ENCODE results near the gene TTYH2. TPM values are rescaled to one million over a fixed set of nuclear protein-coding genes. Genes with fewer than 3 reads are reported as not detected.

TTYH2 gene
- total and polyA plus RNA-seq, 10 of the 15 experiments (the other 5 are each of a cell fraction or from before 2014, with no cell fraction given), result 0.26 to 25.2 (median 6.6) TPM

- TF ChIP-seq, protein P1, sequence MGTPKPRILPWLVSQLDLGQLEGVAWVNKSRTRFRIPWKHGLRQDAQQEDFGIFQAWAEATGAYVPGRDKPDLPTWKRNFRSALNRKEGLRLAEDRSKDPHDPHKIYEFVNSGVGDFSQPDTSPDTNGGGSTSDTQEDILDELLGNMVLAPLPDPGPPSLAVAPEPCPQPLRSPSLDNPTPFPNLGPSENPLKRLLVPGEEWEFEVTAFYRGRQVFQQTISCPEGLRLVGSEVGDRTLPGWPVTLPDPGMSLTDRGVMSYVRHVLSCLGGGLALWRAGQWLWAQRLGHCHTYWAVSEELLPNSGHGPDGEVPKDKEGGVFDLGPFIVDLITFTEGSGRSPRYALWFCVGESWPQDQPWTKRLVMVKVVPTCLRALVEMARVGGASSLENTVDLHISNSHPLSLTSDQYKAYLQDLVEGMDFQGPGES (IDR thresholded peaks at IDR 0.05), result 0 out of 2 replicates have a peak, but pooled peaks have one; percentile 14
- TF ChIP-seq PAX8 (IDR thresholded peaks at IDR 0.05), result no peak
- TF ChIP-seq, protein P2, sequence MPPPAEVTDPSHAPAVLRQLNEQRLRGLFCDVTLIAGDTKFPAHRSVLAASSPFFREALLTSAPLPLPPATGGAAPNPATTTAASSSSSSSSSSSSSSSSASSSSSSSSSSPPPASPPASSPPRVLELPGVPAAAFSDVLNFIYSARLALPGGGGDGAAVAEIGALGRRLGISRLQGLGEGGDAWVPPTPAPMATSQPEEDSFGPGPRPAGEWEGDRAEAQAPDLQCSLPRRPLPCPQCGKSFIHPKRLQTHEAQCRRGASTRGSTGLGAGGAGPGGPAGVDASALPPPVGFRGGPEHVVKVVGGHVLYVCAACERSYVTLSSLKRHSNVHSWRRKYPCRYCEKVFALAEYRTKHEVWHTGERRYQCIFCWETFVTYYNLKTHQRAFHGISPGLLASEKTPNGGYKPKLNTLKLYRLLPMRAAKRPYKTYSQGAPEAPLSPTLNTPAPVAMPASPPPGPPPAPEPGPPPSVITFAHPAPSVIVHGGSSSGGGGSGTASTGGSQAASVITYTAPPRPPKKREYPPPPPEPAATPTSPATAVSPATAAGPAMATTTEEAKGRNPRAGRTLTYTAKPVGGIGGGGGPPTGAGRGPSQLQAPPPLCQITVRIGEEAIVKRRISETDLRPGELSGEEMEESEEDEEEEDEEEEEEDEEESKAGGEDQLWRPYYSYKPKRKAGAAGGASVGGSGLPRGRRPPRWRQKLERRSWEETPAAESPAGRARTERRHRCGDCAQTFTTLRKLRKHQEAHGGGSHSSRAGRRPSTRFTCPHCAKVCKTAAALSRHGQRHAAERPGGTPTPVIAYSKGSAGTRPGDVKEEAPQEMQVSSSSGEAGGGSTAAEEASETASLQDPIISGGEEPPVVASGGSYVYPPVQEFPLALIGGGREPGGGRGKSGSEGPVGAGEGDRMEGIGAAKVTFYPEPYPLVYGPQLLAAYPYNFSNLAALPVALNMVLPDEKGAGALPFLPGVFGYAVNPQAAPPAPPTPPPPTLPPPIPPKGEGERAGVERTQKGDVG (CRISPR knock-in tag; IDR thresholded peaks at IDR 0.05), result 0 out of 2 replicates have a peak, but pooled peaks have one; percentile 43
- no peak; the same call in 1 of the 2 replicates for TF ChIP-seq FOXK2 (IDR thresholded peaks at IDR 0.05)
- peak; percentile 91 for TF ChIP-seq MLLT1 (IDR thresholded peaks at IDR 0.05)
- peak; percentile 48; the same call in 1 of the 2 replicates for TF ChIP-seq MYB (IDR thresholded peaks at IDR 0.05; ENCODE audit: borderline replicate concordance, low read depth, low read length)
- peak; percentile 87 for TF ChIP-seq LARP7 (IDR thresholded peaks at IDR 0.05)
- peak; percentile 63; the same call in 1 of the 2 replicates for TF ChIP-seq CHD2 (IDR thresholded peaks at IDR 0.05; ENCODE audit: borderline replicate concordance, low read depth, low read length)
- peak; percentile 68 for TF ChIP-seq E4F1 (IDR thresholded peaks at IDR 0.05; ENCODE audit: borderline replicate concordance, partially characterized antibody)
- TF ChIP-seq JUND (IDR thresholded peaks at IDR 0.05; ENCODE audit: low read depth, low read length), result no peak
- TF ChIP-seq, protein P3, sequence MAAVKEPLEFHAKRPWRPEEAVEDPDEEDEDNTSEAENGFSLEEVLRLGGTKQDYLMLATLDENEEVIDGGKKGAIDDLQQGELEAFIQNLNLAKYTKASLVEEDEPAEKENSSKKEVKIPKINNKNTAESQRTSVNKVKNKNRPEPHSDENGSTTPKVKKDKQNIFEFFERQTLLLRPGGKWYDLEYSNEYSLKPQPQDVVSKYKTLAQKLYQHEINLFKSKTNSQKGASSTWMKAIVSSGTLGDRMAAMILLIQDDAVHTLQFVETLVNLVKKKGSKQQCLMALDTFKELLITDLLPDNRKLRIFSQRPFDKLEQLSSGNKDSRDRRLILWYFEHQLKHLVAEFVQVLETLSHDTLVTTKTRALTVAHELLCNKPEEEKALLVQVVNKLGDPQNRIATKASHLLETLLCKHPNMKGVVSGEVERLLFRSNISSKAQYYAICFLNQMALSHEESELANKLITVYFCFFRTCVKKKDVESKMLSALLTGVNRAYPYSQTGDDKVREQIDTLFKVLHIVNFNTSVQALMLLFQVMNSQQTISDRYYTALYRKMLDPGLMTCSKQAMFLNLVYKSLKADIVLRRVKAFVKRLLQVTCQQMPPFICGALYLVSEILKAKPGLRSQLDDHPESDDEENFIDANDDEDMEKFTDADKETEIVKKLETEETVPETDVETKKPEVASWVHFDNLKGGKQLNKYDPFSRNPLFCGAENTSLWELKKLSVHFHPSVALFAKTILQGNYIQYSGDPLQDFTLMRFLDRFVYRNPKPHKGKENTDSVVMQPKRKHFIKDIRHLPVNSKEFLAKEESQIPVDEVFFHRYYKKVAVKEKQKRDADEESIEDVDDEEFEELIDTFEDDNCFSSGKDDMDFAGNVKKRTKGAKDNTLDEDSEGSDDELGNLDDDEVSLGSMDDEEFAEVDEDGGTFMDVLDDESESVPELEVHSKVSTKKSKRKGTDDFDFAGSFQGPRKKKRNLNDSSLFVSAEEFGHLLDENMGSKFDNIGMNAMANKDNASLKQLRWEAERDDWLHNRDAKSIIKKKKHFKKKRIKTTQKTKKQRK (IDR thresholded peaks at IDR 0.05; ENCODE audit: low read depth, low read length), result no peak
- TF ChIP-seq HDAC2 (IDR thresholded peaks at IDR 0.05), result no peak
- TF ChIP-seq, protein P4, sequence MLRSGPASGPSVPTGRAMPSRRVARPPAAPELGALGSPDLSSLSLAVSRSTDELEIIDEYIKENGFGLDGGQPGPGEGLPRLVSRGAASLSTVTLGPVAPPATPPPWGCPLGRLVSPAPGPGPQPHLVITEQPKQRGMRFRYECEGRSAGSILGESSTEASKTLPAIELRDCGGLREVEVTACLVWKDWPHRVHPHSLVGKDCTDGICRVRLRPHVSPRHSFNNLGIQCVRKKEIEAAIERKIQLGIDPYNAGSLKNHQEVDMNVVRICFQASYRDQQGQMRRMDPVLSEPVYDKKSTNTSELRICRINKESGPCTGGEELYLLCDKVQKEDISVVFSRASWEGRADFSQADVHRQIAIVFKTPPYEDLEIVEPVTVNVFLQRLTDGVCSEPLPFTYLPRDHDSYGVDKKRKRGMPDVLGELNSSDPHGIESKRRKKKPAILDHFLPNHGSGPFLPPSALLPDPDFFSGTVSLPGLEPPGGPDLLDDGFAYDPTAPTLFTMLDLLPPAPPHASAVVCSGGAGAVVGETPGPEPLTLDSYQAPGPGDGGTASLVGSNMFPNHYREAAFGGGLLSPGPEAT (IDR thresholded peaks at IDR 0.05; ENCODE audit: low read depth), result peak; percentile 83
- TF ChIP-seq CEBPB (IDR thresholded peaks at IDR 0.05; ENCODE audit: borderline replicate concordance in 1 of 2, low read depth in 2 of 2, low read length in 2 of 2), result no peak
Measured at GRCh38 chr17:74203439-74204240, 9.7 kb upstream of the TTYH2 start, which contains the start of gene RPL38 (continued).

Measured in GM12878 (cell line).